ENCODE results near the gene MYO3B. TPM values are rescaled to one million over a fixed set of nuclear protein-coding genes. Genes with fewer than 3 reads are reported as not detected.

MYO3B gene
- total RNA-seq, 1 experiment from 2014 or later: 0.52 TPM

GRCh38 chr2:170330881-170331280, 152.9 kb downstream of the MYO3B start:
- H3K27ac ChIP-seq (ENCODE audit: low read depth, low read length, poor library complexity, severe bottlenecking): no peak overlapping the region
- no peaks in the 10 kb centered on the region for H3K27me3 ChIP-seq (replicated peaks; ENCODE audit: insufficient read depth, low read depth, low read length, poor library complexity)
- no peaks in the 10 kb centered on the region for H3K4me1 ChIP-seq (ENCODE audit: insufficient read depth, low read length, poor library complexity, severe bottlenecking)
- H3K4me3 ChIP-seq (ENCODE audit: low read depth, low read length, poor library complexity, severe bottlenecking): no peak overlapping the region
- no peaks in the 10 kb centered on the region for H3K9me3 ChIP-seq (ENCODE audit: low read depth, low read length, poor library complexity, severe bottlenecking)
- TF ChIP-seq CTCF (conservative IDR thresholded peaks at IDR 0.05; ENCODE audit: low read depth, low read length): no peak
- no peak for TF ChIP-seq EZH2 (IDR thresholded peaks at IDR 0.05; ENCODE audit: borderline replicate concordance, low read depth, low read length, poor library complexity, severe bottlenecking)
- no TSS peak for BruUV-seq (replicated peaks)
- no peaks in the 10 kb centered on the region for H3K36me3 ChIP-seq (ENCODE audit: insufficient read depth, low read length, poor library complexity, severe bottlenecking)
- POLR2A ChIA-PET (ENCODE audit: low non-redundant PET): no interaction called here
- CTCF ChIA-PET: no interaction called here
- intact Hi-C loops (cut with micrococcal nuclease; ENCODE audit: unreplicated experiment): no loop called here
- DNase-seq (ENCODE audit: low spot score): no peak

GRCh38 chr2:170332676-170333402, 154.9 kb downstream of the MYO3B start:
- Histone ChIP-seq H3K27me3 (replicated peaks; ENCODE audit: insufficient read depth, low read depth, low read length, poor library complexity) (no peaks in the 10 kb centered on the region), H3K4me1 (ENCODE audit: insufficient read depth, low read length, poor library complexity, severe bottlenecking) (no peaks in the 10 kb centered on the region), H3K27ac (ENCODE audit: low read depth, low read length, poor library complexity, severe bottlenecking) (no peak overlapping the region), H3K9me3 (ENCODE audit: low read depth, low read length, poor library complexity, severe bottlenecking) (no peaks in the 10 kb centered on the region), H3K4me3 (ENCODE audit: low read depth, low read length, poor library complexity, severe bottlenecking) (no peak overlapping the region), H3K36me3 (ENCODE audit: insufficient read depth, low read length, poor library complexity, severe bottlenecking) (no peaks in the 10 kb centered on the region)
- ChIA-PET POLR2A (ENCODE audit: low non-redundant PET) (no interaction called here), CTCF (no interaction called here)
- BruUV-seq (replicated peaks): no TSS peak
- TF ChIP-seq CTCF (conservative IDR thresholded peaks at IDR 0.05; ENCODE audit: low read depth, low read length) (no peak), EZH2 (IDR thresholded peaks at IDR 0.05; ENCODE audit: borderline replicate concordance, low read depth, low read length, poor library complexity, severe bottlenecking) (no peak)
- DNase-seq (ENCODE audit: low spot score): no peak
- intact Hi-C loops (cut with micrococcal nuclease; ENCODE audit: unreplicated experiment): no loop called here

- Histone ChIP-seq H3K27me3 (replicated peaks; ENCODE audit: insufficient read depth, low read depth, low read length, poor library complexity) (no peaks in the 10 kb centered on the region), H3K9me3 (ENCODE audit: low read depth, low read length, poor library complexity, severe bottlenecking) (no peaks in the 10 kb centered on the region), H3K4me1 (ENCODE audit: insufficient read depth, low read length, poor library complexity, severe bottlenecking) (peaks cover 8% of the 10 kb centered on the region), H3K27ac (ENCODE audit: low read depth, low read length, poor library complexity, severe bottlenecking) (no peak overlapping the region), H3K4me3 (ENCODE audit: low read depth, low read length, poor library complexity, severe bottlenecking) (no peak overlapping the region), H3K36me3 (ENCODE audit: insufficient read depth, low read length, poor library complexity, severe bottlenecking) (no peaks in the 10 kb centered on the region)
- TF ChIP-seq EZH2 (IDR thresholded peaks at IDR 0.05; ENCODE audit: borderline replicate concordance, low read depth, low read length, poor library complexity, severe bottlenecking) (no peak), CTCF (conservative IDR thresholded peaks at IDR 0.05; ENCODE audit: low read depth, low read length) (no peak)
- intact Hi-C loops (cut with micrococcal nuclease; ENCODE audit: unreplicated experiment): no loop called here
- BruUV-seq (replicated peaks): no TSS peak
- no peak for DNase-seq (ENCODE audit: low spot score)
- CTCF ChIA-PET: no interaction called here
- POLR2A ChIA-PET (ENCODE audit: low non-redundant PET): no interaction called here
These were observed 157.4 kb downstream of the MYO3B start for GRCh38 chr2:170335351-170335750.
